HG03439 (cell line): ENCODE results near the gene FAM114A1.
"Not testable (repeated sequence)": the region's sequence is repeated elsewhere in the genome, so short reads cannot be mapped to it uniquely, and the experiment has no call there.

ENCODE experiments used
- ATAC-seq: cut with Tn5 transposase; IDR thresholded peaks from one replicate; pipeline ENCODE4 v1.9.1; 2021; ENCODE audit warnings: mild to moderate bottlenecking, moderate library complexity; ENCODE audit not compliant: unreplicated experiment

The FAM114A1 gene

GRCh38 chr4:38959248-38959647 is 91.6 kb downstream of the FAM114A1 start:
- not testable (repeated sequence) for ATAC-seq

GRCh38 chr4:38964942-38965775 is 97.6 kb downstream of the FAM114A1 start:
- no peak for ATAC-seq

GRCh38 chr4:38965866-38966265 is 98.3 kb downstream of the FAM114A1 start:
- ATAC-seq, result no peak

- ATAC-seq, result no peak
These were observed 99.9 kb downstream of the FAM114A1 start for GRCh38 chr4:38967260-38968095.

GRCh38 chr4:38968668-38969067 is 101.1 kb downstream of the FAM114A1 start:
- no peak for ATAC-seq

- no peak for ATAC-seq
These were observed 108.7 kb downstream of the FAM114A1 start for GRCh38 chr4:38976308-38976707.

GRCh38 chr4:38979081-38979480 is 111.5 kb downstream of the FAM114A1 start:
- ATAC-seq, result no peak

GRCh38 chr4:38979511-38980230 is 112.1 kb downstream of the FAM114A1 start:
- ATAC-seq, result no peak

- no peak for ATAC-seq
These were observed 113.5 kb downstream of the FAM114A1 start for GRCh38 chr4:38980903-38981676.

GRCh38 chr4:38982361-38983095 is 114.9 kb downstream of the FAM114A1 start:
- ATAC-seq, result no peak

GRCh38 chr4:38983291-38983690 is 115.7 kb downstream of the FAM114A1 start:
- no peak for ATAC-seq

- ATAC-seq, result no peak
These were observed 116.4 kb downstream of the FAM114A1 start for GRCh38 chr4:38983787-38984598.

- no peak for ATAC-seq
These were observed 117.9 kb downstream of the FAM114A1 start for GRCh38 chr4:38985410-38986100.

- no peak for ATAC-seq
These were observed 119.9 kb downstream of the FAM114A1 start for GRCh38 chr4:38987491-38987890.

GRCh38 chr4:38988353-38988752 is 120.7 kb downstream of the FAM114A1 start:
- not testable (repeated sequence) for ATAC-seq

- ATAC-seq, result no peak
These were observed 121.9 kb downstream of the FAM114A1 start for GRCh38 chr4:38989487-38989886.

GRCh38 chr4:38990241-38990640 is 122.6 kb downstream of the FAM114A1 start:
- no peak for ATAC-seq

GRCh38 chr4:38993683-38994082 is 126.1 kb downstream of the FAM114A1 start:
- ATAC-seq, result no peak
